GM23338 (cell line): ENCODE data around the gene CDK5. TPM values are rescaled to one million over a fixed set of nuclear protein-coding genes. Genes with fewer than 3 reads are reported as not detected.

Experiments used
- ATAC-seq: fragments of 200-7000 bp; cut with Tn5 transposase; 3 replicates; pipeline ENCODE4 v1.9.1; 2020
- DNase-seq: peaks from one replicate; pipeline ENCODE4 v3.0.0-alpha.2; 2015; ENCODE audit warnings: low spot score
- H2AFZ ChIP-seq: fragments of 200-600 bp; sonication (generic); 2 replicates; pipeline ENCODE4 v1.8.0; 2016; ENCODE audit warnings: antibody characterized with exemption, mild to moderate bottlenecking, moderate library complexity
- H3F3A ChIP-seq: fragments of 200-600 bp; sonication (generic); replicated peaks from 2 replicates; pipeline ENCODE4 v1.8.0; 2017; ENCODE audit warnings: antibody characterized with exemption, mixed run types, low read depth
- H3K27ac ChIP-seq: fragments of 200-600 bp; sonication (generic); 2 replicates; pipeline ENCODE4 v1.6.1; 2016; ENCODE audit warnings: low read depth
- H3K27me3 ChIP-seq: fragments of 200-600 bp; sonication (generic); 2 replicates; pipeline ENCODE4 v1.8.0; 2016; ENCODE audit warnings: mild to moderate bottlenecking, mixed run types, moderate library complexity; ENCODE audit not compliant: insufficient read depth
- H3K36me3 ChIP-seq: fragments of 200-600 bp; sonication (generic); 2 replicates; pipeline ENCODE4 v1.8.0; 2016; ENCODE audit warnings: mild to moderate bottlenecking; ENCODE audit not compliant: insufficient read depth
- H3K4me1 ChIP-seq: fragments of 200-600 bp; sonication (generic); 2 replicates; pipeline ENCODE4 v1.8.0; 2016; ENCODE audit warnings: mild to moderate bottlenecking, moderate library complexity; ENCODE audit not compliant: insufficient read depth
- H3K4me2 ChIP-seq: fragments of 200-600 bp; sonication (generic); 2 replicates; pipeline ENCODE4 v1.7.1; 2017; ENCODE audit warnings: mixed run types
- H3K4me3 ChIP-seq: fragments of 200-600 bp; sonication (generic); 2 replicates; pipeline ENCODE4 v1.6.1; 2016; ENCODE audit warnings: mixed run types
- H3K79me2 ChIP-seq: fragments of 200-600 bp; sonication (generic); replicated peaks from 2 replicates; pipeline ENCODE4 v1.8.0; 2017; ENCODE audit warnings: mild to moderate bottlenecking; ENCODE audit not compliant: insufficient read depth
- H3K9me2 ChIP-seq: fragments of 200-600 bp; sonication (generic); 2 replicates; pipeline ENCODE4 v1.8.0; 2017; ENCODE audit not compliant: insufficient read depth
- H4K20me1 ChIP-seq: fragments of 200-600 bp; sonication (generic); replicated peaks from 2 replicates; pipeline ENCODE4 v1.8.0; 2017; ENCODE audit warnings: mild to moderate bottlenecking; ENCODE audit not compliant: insufficient read depth
- H3K27ac Mint-ChIP-seq: 2 replicates; pipeline ENCODE4 v1.8.0; 2020; ENCODE audit warnings: inconsistent platforms, mild to moderate bottlenecking, moderate library complexity, mixed read lengths
- H3K27me3 Mint-ChIP-seq: 3 replicates; pipeline ENCODE4 v1.8.0; 2022; ENCODE audit warnings: low read depth, mild to moderate bottlenecking, moderate library complexity, mixed read lengths, inconsistent platforms; ENCODE audit not compliant: insufficient read depth, poor library complexity
- H3K36me3 Mint-ChIP-seq: 3 replicates; pipeline ENCODE4 v1.8.0; 2021; ENCODE audit warnings: low read depth, mild to moderate bottlenecking, inconsistent platforms, moderate library complexity, mixed read lengths
- H3K4me1 Mint-ChIP-seq: 3 replicates; pipeline ENCODE4 v1.8.0; 2020; ENCODE audit warnings: mild to moderate bottlenecking, inconsistent platforms, mixed read lengths
- H3K4me3 Mint-ChIP-seq: 3 replicates; pipeline ENCODE4 v1.8.0; 2021; ENCODE audit warnings: moderate library complexity, mild to moderate bottlenecking, inconsistent platforms, mixed read lengths
- H3K9me3 Mint-ChIP-seq: 3 replicates; pipeline ENCODE4 v1.8.0; 2020; ENCODE audit warnings: moderate library complexity, mild to moderate bottlenecking, inconsistent platforms, mixed read lengths
- CREB1 ChIP-seq: fragments of 250-450 bp; sonication (Bioruptor Pico); IDR thresholded peaks from 2 replicates; pipeline ENCODE4 v1.5.0; 2020; ENCODE audit warnings: low read depth, mild to moderate bottlenecking, moderate library complexity
- ETS1 ChIP-seq: IDR thresholded peaks from 2 replicates; pipeline ENCODE4 v1.6.1; 2016; ENCODE audit warnings: antibody characterized with exemption
- EZH2 ChIP-seq: fragments of 200-600 bp; sonication (generic); IDR thresholded peaks from one replicate; pipeline ENCODE4 v1.8.0; 2017; ENCODE audit warnings: antibody characterized with exemption, mild to moderate bottlenecking, low read depth; ENCODE audit not compliant: unreplicated experiment
- EZH2phosphoT487 ChIP-seq: fragments of 200-600 bp; sonication (generic); IDR thresholded peaks from one replicate; pipeline ENCODE4 v1.8.1; 2018; ENCODE audit warnings: antibody characterized with exemption; ENCODE audit not compliant: unreplicated experiment
- JUNB ChIP-seq: IDR thresholded peaks from one replicate; pipeline ENCODE4 v1.6.1; 2016; ENCODE audit warnings: antibody characterized with exemption; ENCODE audit not compliant: unreplicated experiment
- NANOG ChIP-seq: IDR thresholded peaks from 2 replicates; pipeline ENCODE4 v1.6.1; 2016; ENCODE audit warnings: antibody characterized with exemption, borderline replicate concordance
- POLR2AphosphoS5 ChIP-seq: IDR thresholded peaks from 2 replicates; pipeline ENCODE4 v1.6.1; 2016; ENCODE audit warnings: antibody characterized with exemption, low read depth
- REST ChIP-seq: IDR thresholded peaks from one replicate; pipeline ENCODE4 v1.6.1; 2018; ENCODE audit warnings: antibody characterized with exemption; ENCODE audit not compliant: unreplicated experiment
- STAT1 ChIP-seq: IDR thresholded peaks from one replicate; pipeline ENCODE4 v1.6.1; 2016; ENCODE audit warnings: antibody characterized with exemption; ENCODE audit not compliant: unreplicated experiment
- ZNF114 ChIP-seq: fragments of 250-450 bp; sonication (Bioruptor Pico); IDR thresholded peaks from 2 replicates; pipeline ENCODE4 v1.5.0; 2020; ENCODE audit warnings: mild to moderate bottlenecking, moderate library complexity
- ZNF331 ChIP-seq: fragments of 250-450 bp; sonication (Bioruptor Pico); IDR thresholded peaks from 2 replicates; pipeline ENCODE4 v1.5.0; 2020; ENCODE audit warnings: low read depth, mild to moderate bottlenecking, moderate library complexity
- polyA plus RNA-seq: library from polyadenylated mRNA; unstranded; fragments of >200 nt; fragmentation: Nextera tagmentation; extraction: Ambion mirVana; gene quantifications from 2 replicates; pipeline ENCODE4 v1.2.1, GENCODE V29; 2016
- total RNA-seq: library from RNA; depleted of rRNA; stranded (reverse); fragments of >200 nt; shearing (Covaris generic); gene quantifications from 2 replicates; pipeline ENCODE4 v1.2.3, GENCODE V29; 2014
- TF ChIP-seq, protein P1 (sequence below): fragments of 250-450 bp; sonication (Bioruptor Pico); IDR thresholded peaks from 2 replicates; pipeline ENCODE4 v1.5.0; 2020; ENCODE audit warnings: mild to moderate bottlenecking, moderate library complexity
- TF ChIP-seq, protein P2 (sequence below), 2 experiments: fragments of 200-600 bp in 1 of 2; sonication (generic) in 1 of 2; conservative IDR thresholded peaks; 2 replicates each; pipeline versions ENCODE4 v1.5.1 to v1.6.1; 2016 to 2017; ENCODE audit warnings: antibody characterized with exemption in 2 of 2, low read depth in 2 of 2, mild to moderate bottlenecking in 2 of 2, moderate library complexity in 1 of 2

Gene CDK5
- total and polyA plus RNA-seq, 2 experiments from 2014 or later = 19.8 to 27.1 TPM

DNA sequence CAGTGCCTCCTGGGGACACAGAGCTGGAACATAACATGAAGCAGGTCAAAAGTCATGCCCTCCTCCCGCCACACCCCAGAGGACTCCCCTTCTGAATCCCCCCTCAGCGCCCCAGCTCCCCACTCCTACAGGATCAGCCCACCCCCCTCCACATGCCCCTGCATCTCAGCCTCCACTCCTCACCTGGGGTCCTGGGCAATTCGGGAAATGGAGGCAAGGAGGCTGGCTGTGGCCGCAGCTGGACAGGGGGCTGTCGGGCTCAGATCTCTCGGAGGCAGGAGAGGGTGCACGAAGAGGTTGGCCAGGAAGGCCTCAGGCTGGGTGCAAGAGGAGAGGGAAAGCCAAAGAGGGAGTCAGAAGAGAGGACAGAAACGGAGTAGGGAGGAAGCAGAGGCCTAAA, 41.2 kb downstream of the CDK5 start:
- Mint-ChIP-seq H3K36me3 (peaks cover 11% of the 10 kb centered on the region), H3K4me1 (peaks cover 40% of the 10 kb centered on the region), H3K4me3 (no peak overlapping the region), H3K27ac (no peak overlapping the region), H3K27me3 (peaks cover 65% of the 10 kb centered on the region), H3K9me3 (peaks cover 4% of the 10 kb centered on the region; the same call in 2 of the 3 replicates)
- Histone ChIP-seq H3K9me2 (no peaks in the 10 kb centered on the region), H3K4me1 (peaks cover 20% of the 10 kb centered on the region), H3K4me3 (no peak overlapping the region), H3F3A (peaks cover 9% of the 10 kb centered on the region; the same call in 1 of the 2 replicates), H2AFZ (no peak overlapping the region), H3K36me3 (no peaks in the 10 kb centered on the region; the same call in 1 of the 2 replicates), H3K27ac (no peak overlapping the region), H3K79me2 (no peaks in the 10 kb centered on the region), H3K4me2 (no peak overlapping the region), H3K27me3 (peaks cover 62% of the 10 kb centered on the region), H4K20me1 (no peaks in the 10 kb centered on the region)
- DNase-seq (no peak), ATAC-seq (no peak)
- TF ChIP-seq REST (no peak), STAT1 (no peak), JUNB (no peak), POLR2AphosphoS5 (no peak), EZH2 (no peak), ZNF331 (CRISPR knock-in tag) (no peak), ZNF114 (no peak), NANOG (no peak), CREB1 (no peak), EZH2phosphoT487 (no peak), ETS1 (no peak)
- TF ChIP-seq, protein P1, sequence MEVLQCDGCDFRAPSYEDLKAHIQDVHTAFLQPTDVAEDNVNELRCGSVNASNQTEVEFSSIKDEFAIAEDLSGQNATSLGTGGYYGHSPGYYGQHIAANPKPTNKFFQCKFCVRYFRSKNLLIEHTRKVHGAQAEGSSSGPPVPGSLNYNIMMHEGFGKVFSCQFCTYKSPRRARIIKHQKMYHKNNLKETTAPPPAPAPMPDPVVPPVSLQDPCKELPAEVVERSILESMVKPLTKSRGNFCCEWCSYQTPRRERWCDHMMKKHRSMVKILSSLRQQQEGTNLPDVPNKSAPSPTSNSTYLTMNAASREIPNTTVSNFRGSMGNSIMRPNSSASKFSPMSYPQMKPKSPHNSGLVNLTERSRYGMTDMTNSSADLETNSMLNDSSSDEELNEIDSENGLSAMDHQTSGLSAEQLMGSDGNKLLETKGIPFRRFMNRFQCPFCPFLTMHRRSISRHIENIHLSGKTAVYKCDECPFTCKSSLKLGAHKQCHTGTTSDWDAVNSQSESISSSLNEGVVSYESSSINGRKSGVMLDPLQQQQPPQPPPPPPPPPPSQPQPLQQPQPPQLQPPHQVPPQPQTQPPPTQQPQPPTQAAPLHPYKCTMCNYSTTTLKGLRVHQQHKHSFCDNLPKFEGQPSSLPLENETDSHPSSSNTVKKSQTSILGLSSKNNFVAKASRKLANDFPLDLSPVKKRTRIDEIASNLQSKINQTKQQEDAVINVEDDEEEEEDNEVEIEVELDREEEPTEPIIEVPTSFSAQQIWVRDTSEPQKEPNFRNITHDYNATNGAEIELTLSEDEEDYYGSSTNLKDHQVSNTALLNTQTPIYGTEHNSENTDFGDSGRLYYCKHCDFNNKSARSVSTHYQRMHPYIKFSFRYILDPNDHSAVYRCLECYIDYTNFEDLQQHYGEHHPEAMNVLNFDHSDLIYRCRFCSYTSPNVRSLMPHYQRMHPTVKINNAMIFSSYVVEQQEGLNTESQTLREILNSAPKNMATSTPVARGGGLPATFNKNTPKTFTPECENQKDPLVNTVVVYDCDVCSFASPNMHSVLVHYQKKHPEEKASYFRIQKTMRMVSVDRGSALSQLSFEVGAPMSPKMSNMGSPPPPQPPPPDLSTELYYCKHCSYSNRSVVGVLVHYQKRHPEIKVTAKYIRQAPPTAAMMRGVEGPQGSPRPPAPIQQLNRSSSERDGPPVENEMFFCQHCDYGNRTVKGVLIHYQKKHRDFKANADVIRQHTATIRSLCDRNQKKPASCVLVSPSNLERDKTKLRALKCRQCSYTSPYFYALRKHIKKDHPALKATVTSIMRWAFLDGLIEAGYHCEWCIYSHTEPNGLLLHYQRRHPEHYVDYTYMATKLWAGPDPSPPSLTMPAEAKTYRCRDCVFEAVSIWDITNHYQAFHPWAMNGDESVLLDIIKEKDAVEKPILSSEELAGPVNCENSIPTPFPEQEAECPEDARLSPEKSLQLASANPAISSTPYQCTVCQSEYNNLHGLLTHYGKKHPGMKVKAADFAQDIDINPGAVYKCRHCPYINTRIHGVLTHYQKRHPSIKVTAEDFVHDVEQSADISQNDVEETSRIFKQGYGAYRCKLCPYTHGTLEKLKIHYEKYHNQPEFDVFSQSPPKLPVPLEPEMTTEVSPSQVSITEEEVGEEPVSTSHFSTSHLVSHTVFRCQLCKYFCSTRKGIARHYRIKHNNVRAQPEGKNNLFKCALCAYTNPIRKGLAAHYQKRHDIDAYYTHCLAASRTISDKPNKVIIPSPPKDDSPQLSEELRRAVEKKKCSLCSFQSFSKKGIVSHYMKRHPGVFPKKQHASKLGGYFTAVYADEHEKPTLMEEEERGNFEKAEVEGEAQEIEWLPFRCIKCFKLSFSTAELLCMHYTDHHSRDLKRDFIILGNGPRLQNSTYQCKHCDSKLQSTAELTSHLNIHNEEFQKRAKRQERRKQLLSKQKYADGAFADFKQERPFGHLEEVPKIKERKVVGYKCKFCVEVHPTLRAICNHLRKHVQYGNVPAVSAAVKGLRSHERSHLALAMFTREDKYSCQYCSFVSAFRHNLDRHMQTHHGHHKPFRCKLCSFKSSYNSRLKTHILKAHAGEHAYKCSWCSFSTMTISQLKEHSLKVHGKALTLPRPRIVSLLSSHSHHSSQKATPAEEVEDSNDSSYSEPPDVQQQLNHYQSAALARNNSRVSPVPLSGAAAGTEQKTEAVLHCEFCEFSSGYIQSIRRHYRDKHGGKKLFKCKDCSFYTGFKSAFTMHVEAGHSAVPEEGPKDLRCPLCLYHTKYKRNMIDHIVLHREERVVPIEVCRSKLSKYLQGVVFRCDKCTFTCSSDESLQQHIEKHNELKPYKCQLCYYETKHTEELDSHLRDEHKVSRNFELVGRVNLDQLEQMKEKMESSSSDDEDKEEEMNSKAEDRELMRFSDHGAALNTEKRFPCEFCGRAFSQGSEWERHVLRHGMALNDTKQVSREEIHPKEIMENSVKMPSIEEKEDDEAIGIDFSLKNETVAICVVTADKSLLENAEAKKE (CRISPR knock-in tag) = no peak
- TF ChIP-seq, protein P2, sequence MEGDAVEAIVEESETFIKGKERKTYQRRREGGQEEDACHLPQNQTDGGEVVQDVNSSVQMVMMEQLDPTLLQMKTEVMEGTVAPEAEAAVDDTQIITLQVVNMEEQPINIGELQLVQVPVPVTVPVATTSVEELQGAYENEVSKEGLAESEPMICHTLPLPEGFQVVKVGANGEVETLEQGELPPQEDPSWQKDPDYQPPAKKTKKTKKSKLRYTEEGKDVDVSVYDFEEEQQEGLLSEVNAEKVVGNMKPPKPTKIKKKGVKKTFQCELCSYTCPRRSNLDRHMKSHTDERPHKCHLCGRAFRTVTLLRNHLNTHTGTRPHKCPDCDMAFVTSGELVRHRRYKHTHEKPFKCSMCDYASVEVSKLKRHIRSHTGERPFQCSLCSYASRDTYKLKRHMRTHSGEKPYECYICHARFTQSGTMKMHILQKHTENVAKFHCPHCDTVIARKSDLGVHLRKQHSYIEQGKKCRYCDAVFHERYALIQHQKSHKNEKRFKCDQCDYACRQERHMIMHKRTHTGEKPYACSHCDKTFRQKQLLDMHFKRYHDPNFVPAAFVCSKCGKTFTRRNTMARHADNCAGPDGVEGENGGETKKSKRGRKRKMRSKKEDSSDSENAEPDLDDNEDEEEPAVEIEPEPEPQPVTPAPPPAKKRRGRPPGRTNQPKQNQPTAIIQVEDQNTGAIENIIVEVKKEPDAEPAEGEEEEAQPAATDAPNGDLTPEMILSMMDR (conservative IDR thresholded peaks at IDR 0.05; ENCODE audit: low read depth in 2 of 2) = no peak
